ENCODE results near the gene NLK.

DNA sequence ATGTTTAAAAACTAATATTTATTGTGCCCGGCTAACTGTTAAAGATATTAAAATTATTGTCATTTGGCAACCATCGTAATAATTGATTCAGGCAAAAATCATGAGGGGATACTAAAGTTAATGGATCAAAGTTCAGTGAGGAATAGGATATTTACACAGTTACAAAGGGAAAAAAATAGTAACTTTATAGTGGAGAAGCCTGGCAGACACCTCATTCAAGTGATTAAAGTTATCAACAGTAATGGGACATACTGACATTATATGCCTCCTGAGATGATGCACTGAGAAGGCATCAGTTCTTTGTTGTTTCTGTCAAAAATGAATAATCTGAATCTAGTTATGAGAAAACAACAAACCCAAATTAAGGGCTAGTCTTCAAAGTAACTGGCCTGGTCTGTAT is 77.1 kb downstream of the NLK start:
- TF ChIP-seq MYC (IDR thresholded peaks at IDR 0.05; ENCODE audit: low read depth, low read length) (no peak), EZH2 (IDR thresholded peaks at IDR 0.05; ENCODE audit: borderline replicate concordance, low read depth, low read length, severe bottlenecking) (no peak), POLR2A (IDR thresholded peaks at IDR 0.05; ENCODE audit: low read depth, low read length) (no peak), FOS (IDR thresholded peaks at IDR 0.05; ENCODE audit: borderline replicate concordance, insufficient read depth, low read length) (no peak), MAX (IDR thresholded peaks at IDR 0.05; ENCODE audit: insufficient read depth, insufficient read length) (no peak), POLR2AphosphoS5 (IDR thresholded peaks at IDR 0.05; ENCODE audit: insufficient read depth, low read depth, low read length) (no peak), JUN (IDR thresholded peaks at IDR 0.05; ENCODE audit: borderline replicate concordance, insufficient read depth, insufficient read length, low read depth) (no peak), GATA2 (IDR thresholded peaks at IDR 0.05; ENCODE audit: insufficient read depth, insufficient read length, low read depth, low read length) (no peak)
- TF ChIP-seq, protein P1, sequence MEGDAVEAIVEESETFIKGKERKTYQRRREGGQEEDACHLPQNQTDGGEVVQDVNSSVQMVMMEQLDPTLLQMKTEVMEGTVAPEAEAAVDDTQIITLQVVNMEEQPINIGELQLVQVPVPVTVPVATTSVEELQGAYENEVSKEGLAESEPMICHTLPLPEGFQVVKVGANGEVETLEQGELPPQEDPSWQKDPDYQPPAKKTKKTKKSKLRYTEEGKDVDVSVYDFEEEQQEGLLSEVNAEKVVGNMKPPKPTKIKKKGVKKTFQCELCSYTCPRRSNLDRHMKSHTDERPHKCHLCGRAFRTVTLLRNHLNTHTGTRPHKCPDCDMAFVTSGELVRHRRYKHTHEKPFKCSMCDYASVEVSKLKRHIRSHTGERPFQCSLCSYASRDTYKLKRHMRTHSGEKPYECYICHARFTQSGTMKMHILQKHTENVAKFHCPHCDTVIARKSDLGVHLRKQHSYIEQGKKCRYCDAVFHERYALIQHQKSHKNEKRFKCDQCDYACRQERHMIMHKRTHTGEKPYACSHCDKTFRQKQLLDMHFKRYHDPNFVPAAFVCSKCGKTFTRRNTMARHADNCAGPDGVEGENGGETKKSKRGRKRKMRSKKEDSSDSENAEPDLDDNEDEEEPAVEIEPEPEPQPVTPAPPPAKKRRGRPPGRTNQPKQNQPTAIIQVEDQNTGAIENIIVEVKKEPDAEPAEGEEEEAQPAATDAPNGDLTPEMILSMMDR (IDR thresholded peaks at IDR 0.05; ENCODE audit: extremely low read depth in 1 of 2, insufficient read depth in 1 of 2, low read depth in 1 of 2, low read length in 2 of 2) = no peak

All from endothelial cell of umbilical vein (primary cell).